HCT116 (cell line): ENCODE data around the gene DLG2. TPM values are rescaled to one million over a fixed set of nuclear protein-coding genes. Genes with fewer than 3 reads are reported as not detected.

Experiments
- ATAC-seq: fragments of 200-7000 bp; cut with Tn5 transposase; 2 replicates; pipeline ENCODE4 v1.9.1; 2020; ENCODE audit warnings: mild to moderate bottlenecking, moderate library complexity
- BruUV-seq: library from RNA; stranded (reverse); fragments of 400-500 nt; replicated peaks from 2 replicates; lab custom pipeline; 2021; lab: Mats Ljungman, UMichigan
- CTCF ChIA-PET: fragments of 300-600 bp; sonication (Branson Sonifier 250); formaldehyde crosslinking; loops from one replicate; lab custom pipeline; 2021; ENCODE audit warnings: antibody characterized with exemption; lab: Charles Lee
- POLR2A ChIA-PET: fragments of 300-600, 350-600 bp; sonication (Branson Sonifier 250); formaldehyde crosslinking; loops from one replicate; lab custom pipeline; 2021; ENCODE audit warnings: antibody characterized with exemption; lab: Charles Lee
- RAD21 ChIA-PET, 2 experiments: fragments of 300-600 bp; sonication (Branson Sonifier 250); formaldehyde crosslinking; loops; one replicate each; lab custom pipeline; 2023; ENCODE audit warnings: low total read pairs in 2 of 2; ENCODE audit not compliant: uncharacterized antibody in 2 of 2, unreplicated experiment in 2 of 2, low non-redundant PET in 1 of 2; lab: Charles Lee
- DNase-seq: peaks from one replicate; pipeline ENCODE4 v3.0.0-alpha.2; 2010; ENCODE audit warnings: low read depth, low spot score
- H2AFZ ChIP-seq: fragments of 200-600 bp; shearing (Covaris generic), sonication (generic); 2 replicates; pipeline ENCODE4 v1.6.1; 2017; ENCODE audit warnings: low read depth, mixed run types, mixed read lengths, antibody characterized with exemption, low read length; ENCODE audit not compliant: poor library complexity, severe bottlenecking
- H3K27ac ChIP-seq: 2 replicates; pipeline ENCODE4 v1.5.1; 2012; ENCODE audit warnings: low read depth, low read length
- H3K27me3 ChIP-seq: fragments of 200-600 bp; sonication (generic); 2 replicates; pipeline ENCODE4 v1.6.1; 2016; ENCODE audit warnings: mixed run types, low read length, mixed read lengths; ENCODE audit not compliant: insufficient read depth
- H3K36me3 ChIP-seq, 2 experiments: fragments of 200-500 bp in 1 of 2; fragments of 200-600 bp in 1 of 2; sonication (Bioruptor generic) in 1 of 2; sonication (generic) in 1 of 2; 2 replicates each; pipeline versions ENCODE4 v1.5.1 to v1.6.1; 2014 to 2016; ENCODE audit warnings: low read length in 2 of 2, inconsistent platforms in 1 of 2, mixed read lengths in 1 of 2, mixed run types in 1 of 2; ENCODE audit not compliant: insufficient read depth in 2 of 2, control insufficient read depth in 1 of 2
- H3K4me1 ChIP-seq, 2 experiments: fragments of 200-600 bp in 1 of 2; sonication (generic) in 1 of 2; 2 replicates each; pipeline versions ENCODE4 v1.5.1 to v1.6.1; 2012 to 2017; ENCODE audit warnings: low read length in 2 of 2, inconsistent platforms in 1 of 2, mild to moderate bottlenecking in 1 of 2, mixed read lengths in 1 of 2, mixed run types in 1 of 2, moderate library complexity in 1 of 2; ENCODE audit not compliant: insufficient read depth in 2 of 2, control insufficient read depth in 1 of 2
- H3K4me2 ChIP-seq: fragments of 200-600 bp; sonication (generic); 2 replicates; pipeline ENCODE4 v1.6.1; 2017; ENCODE audit warnings: mixed run types, low read length, mixed read lengths
- H3K4me3 ChIP-seq, 2 experiments: fragments of 200-600 bp in 1 of 2; sonication (generic) in 1 of 2; replicated peaks in 1 of 2; 2 replicates each; pipeline ENCODE4 v1.5.1; 2011 to 2016; ENCODE audit warnings: low read length in 2 of 2, control low read depth in 1 of 2, low read depth in 1 of 2, mild to moderate bottlenecking in 1 of 2, mixed read lengths in 1 of 2, mixed run types in 1 of 2
- H3K79me2 ChIP-seq: fragments of 200-600 bp; sonication (generic); 2 replicates; pipeline ENCODE4 v1.6.1; 2017; ENCODE audit warnings: mild to moderate bottlenecking, mixed run types, low read length, moderate library complexity, mixed read lengths; ENCODE audit not compliant: insufficient read depth
- H3K9ac ChIP-seq: fragments of 200-600 bp; sonication (generic); 2 replicates; pipeline ENCODE4 v1.6.1; 2016; ENCODE audit warnings: low read length, mixed read lengths
- H3K9me2 ChIP-seq: fragments of 200-600 bp; sonication (generic), shearing (Covaris generic); 2 replicates; pipeline ENCODE4 v1.6.1; 2017; ENCODE audit warnings: mixed run types, mild to moderate bottlenecking, moderate library complexity; ENCODE audit not compliant: insufficient read depth
- H3K9me3 ChIP-seq, 2 experiments: fragments of 200-500 bp in 1 of 2; fragments of 200-600 bp in 1 of 2; sonication (Bioruptor generic) in 1 of 2; sonication (generic) in 1 of 2; 2 replicates each; pipeline ENCODE4 v1.6.1; 2014 to 2017; ENCODE audit warnings: low read length in 2 of 2, mixed read lengths in 2 of 2, inconsistent platforms in 1 of 2, low read depth in 1 of 2, mild to moderate bottlenecking in 1 of 2, mixed run types in 1 of 2, moderate library complexity in 1 of 2; ENCODE audit not compliant: control insufficient read depth in 1 of 2, insufficient read depth in 1 of 2
- H4K20me1 ChIP-seq: fragments of 200-600 bp; sonication (generic), shearing (Covaris generic); 2 replicates; pipeline ENCODE4 v1.6.1; 2017; ENCODE audit warnings: mixed run types, mild to moderate bottlenecking, moderate library complexity; ENCODE audit not compliant: insufficient read depth
- ATF3 ChIP-seq: IDR thresholded peaks from 2 replicates; pipeline ENCODE4 v1.6.1; 2012
- CBX3 ChIP-seq: IDR thresholded peaks from 2 replicates; pipeline ENCODE4 v1.6.1; 2012; ENCODE audit warnings: low read depth
- CEBPB ChIP-seq: IDR thresholded peaks from 2 replicates; pipeline ENCODE4 v1.6.1; 2012; ENCODE audit warnings: low read depth
- EGR1 ChIP-seq: IDR thresholded peaks from 2 replicates; pipeline ENCODE4 v1.6.1; 2012; ENCODE audit warnings: low read depth
- ELF1 ChIP-seq: IDR thresholded peaks from 2 replicates; pipeline ENCODE4 v1.6.1; 2012; ENCODE audit warnings: low read depth, borderline replicate concordance
- EZH2 ChIP-seq: fragments of 200-600 bp; sonication (generic); IDR thresholded peaks from 2 replicates; pipeline ENCODE4 v1.6.1; 2017; ENCODE audit warnings: antibody characterized with exemption, mixed run types
- EZH2phosphoT487 ChIP-seq: fragments of 200-600 bp; IDR thresholded peaks from 2 replicates; pipeline ENCODE4 v1.6.1; 2018; ENCODE audit warnings: antibody characterized with exemption, borderline replicate concordance
- JUND ChIP-seq: IDR thresholded peaks from 2 replicates; pipeline ENCODE4 v1.6.1; 2012
- POLR2A ChIP-seq: IDR thresholded peaks from 2 replicates; pipeline ENCODE4 v1.7.0; 2011; ENCODE audit warnings: borderline replicate concordance; ENCODE audit not compliant: insufficient read depth, insufficient read length; ENCODE audit errors: extremely low read depth
- POLR2AphosphoS5 ChIP-seq: IDR thresholded peaks from 2 replicates; pipeline ENCODE4 v1.6.1; 2011; ENCODE audit warnings: mild to moderate bottlenecking, low read depth, low read length, moderate library complexity
- RAD21 ChIP-seq: IDR thresholded peaks from 2 replicates; pipeline ENCODE4 v1.6.1; 2012; ENCODE audit warnings: low read depth, mild to moderate bottlenecking
- SIN3A ChIP-seq: IDR thresholded peaks from 2 replicates; pipeline ENCODE4 v1.6.1; 2012; ENCODE audit warnings: low read depth
- SP1 ChIP-seq: IDR thresholded peaks from 2 replicates; pipeline ENCODE4 v1.6.1; 2012; ENCODE audit warnings: low read depth
- SRF ChIP-seq: IDR thresholded peaks from 2 replicates; pipeline ENCODE4 v1.6.1; 2012; ENCODE audit warnings: low read depth
- TCF7L2 ChIP-seq: IDR thresholded peaks from 2 replicates; pipeline ENCODE4 v1.7.0; 2011; ENCODE audit warnings: borderline replicate concordance, inconsistent platforms; ENCODE audit not compliant: insufficient read depth, insufficient read length; ENCODE audit errors: extremely low read depth
- YY1 ChIP-seq: IDR thresholded peaks from 2 replicates; pipeline ENCODE4 v1.6.1; 2011; ENCODE audit warnings: low read length, low read depth, moderate library complexity, mild to moderate bottlenecking; ENCODE audit not compliant: insufficient replicate concordance; ENCODE audit errors: extremely low read depth
- ZFX ChIP-seq: fragments of 450-650 bp; IDR thresholded peaks from 2 replicates; pipeline ENCODE4 v1.6.1; 2017
- ZNF274 ChIP-seq: fragments of 200-500 bp; sonication (Bioruptor generic); IDR thresholded peaks from 2 replicates; pipeline ENCODE4 v1.6.1; 2014; ENCODE audit warnings: mild to moderate bottlenecking, low read depth, low read length, inconsistent platforms
- intact Hi-C: fragments of 100-400 bp; cut with micrococcal nuclease; formaldehyde crosslinking; loops from 2 replicates; pipeline ENCODE4 v1.10.0; 2022
- total RNA-seq: library from RNA; stranded (reverse); gene quantifications from one replicate; pipeline ENCODE4 v1.2.1, GENCODE V29; 2021; ENCODE audit not compliant: unreplicated experiment
- TF ChIP-seq, protein P1 (sequence below): IDR thresholded peaks from 2 replicates; pipeline ENCODE4 v1.6.1; 2012; ENCODE audit warnings: low read depth
- TF ChIP-seq, protein P2 (sequence below): IDR thresholded peaks from 2 replicates; pipeline ENCODE4 v1.6.1; 2012

Gene DLG2
- total RNA-seq, 1 experiment from 2014 or later, result 2.4 TPM

GRCh38 chr11:85299258-85299942 is 327.7 kb downstream of the DLG2 start (continued):
- no peak for TF ChIP-seq POLR2A
- no peak for TF ChIP-seq TCF7L2
- no peak for TF ChIP-seq SP1
- no peak for TF ChIP-seq EZH2
- no peak for TF ChIP-seq SIN3A

GRCh38 chr11:85295694-85296271 is 331.4 kb downstream of the DLG2 start:
- H3K79me2 ChIP-seq, result no peaks in the 10 kb centered on the region
- no peaks in the 10 kb centered on the region for H3K27me3 ChIP-seq
- ChIA-PET POLR2A (no interaction called here), RAD21 (no interaction called here)
- no peak overlapping the region for H2AFZ ChIP-seq
- ATAC-seq (no peak), DNase-seq (no peak)
- no peaks in the 10 kb centered on the region for H3K9me2 ChIP-seq
- no peak overlapping the region for H3K9ac ChIP-seq
- H4K20me1 ChIP-seq, result no peaks in the 10 kb centered on the region
- intact Hi-C loops, result no loop called here
- no peak overlapping the region for H3K4me3 ChIP-seq
- no peak overlapping the region for H3K27ac ChIP-seq
- H3K4me1 ChIP-seq, result no peaks in the 10 kb centered on the region
- H3K36me3 ChIP-seq, result no peaks in the 10 kb centered on the region
- no peak for TF ChIP-seq POLR2AphosphoS5
- no peak for TF ChIP-seq JUND
- TF ChIP-seq ATF3, result no peak
- no peak for TF ChIP-seq EGR1
- TF ChIP-seq, protein P1, sequence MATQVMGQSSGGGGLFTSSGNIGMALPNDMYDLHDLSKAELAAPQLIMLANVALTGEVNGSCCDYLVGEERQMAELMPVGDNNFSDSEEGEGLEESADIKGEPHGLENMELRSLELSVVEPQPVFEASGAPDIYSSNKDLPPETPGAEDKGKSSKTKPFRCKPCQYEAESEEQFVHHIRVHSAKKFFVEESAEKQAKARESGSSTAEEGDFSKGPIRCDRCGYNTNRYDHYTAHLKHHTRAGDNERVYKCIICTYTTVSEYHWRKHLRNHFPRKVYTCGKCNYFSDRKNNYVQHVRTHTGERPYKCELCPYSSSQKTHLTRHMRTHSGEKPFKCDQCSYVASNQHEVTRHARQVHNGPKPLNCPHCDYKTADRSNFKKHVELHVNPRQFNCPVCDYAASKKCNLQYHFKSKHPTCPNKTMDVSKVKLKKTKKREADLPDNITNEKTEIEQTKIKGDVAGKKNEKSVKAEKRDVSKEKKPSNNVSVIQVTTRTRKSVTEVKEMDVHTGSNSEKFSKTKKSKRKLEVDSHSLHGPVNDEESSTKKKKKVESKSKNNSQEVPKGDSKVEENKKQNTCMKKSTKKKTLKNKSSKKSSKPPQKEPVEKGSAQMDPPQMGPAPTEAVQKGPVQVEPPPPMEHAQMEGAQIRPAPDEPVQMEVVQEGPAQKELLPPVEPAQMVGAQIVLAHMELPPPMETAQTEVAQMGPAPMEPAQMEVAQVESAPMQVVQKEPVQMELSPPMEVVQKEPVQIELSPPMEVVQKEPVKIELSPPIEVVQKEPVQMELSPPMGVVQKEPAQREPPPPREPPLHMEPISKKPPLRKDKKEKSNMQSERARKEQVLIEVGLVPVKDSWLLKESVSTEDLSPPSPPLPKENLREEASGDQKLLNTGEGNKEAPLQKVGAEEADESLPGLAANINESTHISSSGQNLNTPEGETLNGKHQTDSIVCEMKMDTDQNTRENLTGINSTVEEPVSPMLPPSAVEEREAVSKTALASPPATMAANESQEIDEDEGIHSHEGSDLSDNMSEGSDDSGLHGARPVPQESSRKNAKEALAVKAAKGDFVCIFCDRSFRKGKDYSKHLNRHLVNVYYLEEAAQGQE, result no peak
- no peak for TF ChIP-seq YY1
- no peak for TF ChIP-seq CBX3
- TF ChIP-seq CEBPB, result no peak
- TF ChIP-seq ELF1, result no peak
- TF ChIP-seq SP1, result no peak
- no peak for TF ChIP-seq ZFX
- TF ChIP-seq EZH2phosphoT487, result no peak
- TF ChIP-seq SIN3A, result no peak
- no peak for TF ChIP-seq SRF
- TF ChIP-seq, protein P2, sequence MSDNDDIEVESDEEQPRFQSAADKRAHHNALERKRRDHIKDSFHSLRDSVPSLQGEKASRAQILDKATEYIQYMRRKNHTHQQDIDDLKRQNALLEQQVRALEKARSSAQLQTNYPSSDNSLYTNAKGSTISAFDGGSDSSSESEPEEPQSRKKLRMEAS, result no peak
- TF ChIP-seq ZNF274, result no peak
- no peak for TF ChIP-seq RAD21
- TF ChIP-seq, all 23 proteins: peak for 0
- CTCF ChIA-PET, result no interaction called here
- H3K9me3 ChIP-seq, result no peaks in the 10 kb centered on the region
- no TSS peak for BruUV-seq
- no peak overlapping the region for H3K4me2 ChIP-seq
